ENCODE data around the gene PSG1.
"Not testable (repeated sequence)": the region's sequence is repeated elsewhere in the genome, so short reads cannot be mapped to it uniquely, and the experiment has no call there.

Gene PSG1

GRCh38 chr19:42872608-42873007 lies 6.9 kb downstream of the PSG1 start:
- TF ChIP-seq CTCF (IDR thresholded peaks at IDR 0.05; ENCODE audit: borderline replicate concordance, control extremely low read depth, extremely low read depth, insufficient read depth, missing control alignments): no peak
- no peak for DNase-seq (ENCODE audit: low spot score)
- in situ Hi-C loops (cut with MboI; ENCODE audit: low sequenced_read_pairs, unreplicated experiment): no loop called here

GRCh38 chr19:42857544-42857867 lies 22.0 kb downstream of the PSG1 start:
- no peak for DNase-seq (ENCODE audit: low spot score)
- no peak for TF ChIP-seq CTCF (IDR thresholded peaks at IDR 0.05; ENCODE audit: borderline replicate concordance, control extremely low read depth, extremely low read depth, insufficient read depth, missing control alignments)
- in situ Hi-C loops (cut with MboI; ENCODE audit: low sequenced_read_pairs, unreplicated experiment): no loop called here

DNA sequence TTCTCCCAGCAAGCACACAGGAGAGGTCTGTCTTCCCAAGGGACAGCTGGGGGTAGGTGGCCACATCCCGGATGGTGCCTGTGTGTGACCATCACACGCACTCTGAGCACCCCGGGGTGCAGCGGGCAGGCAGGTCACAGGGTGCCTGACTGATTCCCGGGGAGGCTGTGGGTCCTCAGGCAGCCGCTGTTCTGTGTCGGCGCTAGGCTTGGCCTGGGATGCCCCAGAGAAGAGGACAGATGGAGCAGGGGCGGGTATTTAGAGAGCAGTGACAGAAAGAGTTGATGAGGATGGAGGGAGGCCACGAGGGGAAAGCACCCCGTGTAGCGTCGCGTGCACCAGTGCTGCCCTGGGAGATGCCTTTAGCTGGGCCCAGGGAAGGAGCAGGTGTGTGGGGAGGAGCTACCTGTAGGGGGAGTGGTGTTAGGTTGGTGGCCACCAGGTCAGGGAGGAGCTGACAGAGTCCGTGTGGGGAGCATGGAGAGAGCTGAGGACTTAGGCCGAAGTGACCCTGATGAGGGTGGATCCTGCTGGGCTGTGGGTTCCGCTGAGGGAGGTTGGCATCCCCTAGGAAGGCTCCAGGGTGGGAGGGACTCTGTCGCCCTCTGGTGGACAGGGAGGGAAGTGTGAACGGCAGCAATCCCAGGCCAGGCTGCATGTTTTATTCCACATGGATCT lies 22.5 kb downstream of the PSG1 start:
- in situ Hi-C loops (cut with MboI; ENCODE audit: low sequenced_read_pairs, unreplicated experiment); DNase-seq (ENCODE audit: low spot score): not testable (repeated sequence)
- peak; percentile 21 for TF ChIP-seq CTCF (IDR thresholded peaks at IDR 0.05; ENCODE audit: borderline replicate concordance, control extremely low read depth, extremely low read depth, insufficient read depth, missing control alignments)

DNA sequence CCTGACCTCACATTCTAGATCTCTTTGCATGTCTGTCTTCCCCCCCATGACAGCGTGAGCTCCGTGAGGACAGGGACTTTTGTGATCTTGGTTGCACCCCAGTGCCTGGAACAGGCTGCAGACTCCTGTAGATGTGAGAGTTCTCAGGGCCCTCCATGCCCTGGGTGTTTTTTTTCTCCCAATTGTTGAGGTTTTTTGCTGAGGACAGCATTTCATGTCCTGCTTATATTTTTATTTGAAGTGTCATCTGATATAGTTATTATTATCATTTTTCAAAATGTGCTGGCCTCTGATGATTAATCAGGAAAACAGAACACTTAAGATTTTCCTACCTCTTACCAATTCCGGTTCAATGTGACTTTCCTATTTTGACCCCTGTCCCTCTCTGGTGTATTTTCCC lies 24.8 kb downstream of the PSG1 start:
- DNase-seq (ENCODE audit: low spot score); in situ Hi-C loops (cut with MboI; ENCODE audit: low sequenced_read_pairs, unreplicated experiment): not testable (repeated sequence)

GRCh38 chr19:42853231-42853630 lies 26.3 kb downstream of the PSG1 start:
- DNase-seq (ENCODE audit: low spot score); in situ Hi-C loops (cut with MboI; ENCODE audit: low sequenced_read_pairs, unreplicated experiment): not testable (repeated sequence)

DNA sequence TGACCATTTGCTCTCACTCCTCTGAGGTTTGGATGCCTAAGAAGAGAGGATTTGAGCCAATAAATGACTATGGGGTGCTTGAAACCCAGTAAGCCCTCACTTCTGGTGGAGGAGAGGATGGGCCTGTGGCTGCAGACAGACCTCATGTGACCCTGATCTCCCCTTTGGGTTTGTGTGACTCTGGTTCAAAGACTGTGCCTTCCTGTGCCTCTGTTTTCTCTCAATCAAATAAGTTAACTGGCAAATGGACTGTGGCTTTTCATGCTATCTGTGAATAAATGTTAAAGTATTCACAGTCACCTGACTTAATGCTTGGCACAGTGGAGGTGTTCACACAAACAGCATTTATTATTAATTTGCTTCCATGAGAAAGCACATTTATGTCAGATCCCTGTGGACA lies 26.7 kb downstream of the PSG1 start:
- DNase-seq (ENCODE audit: low spot score); in situ Hi-C loops (cut with MboI; ENCODE audit: low sequenced_read_pairs, unreplicated experiment): not testable (repeated sequence)

DNA sequence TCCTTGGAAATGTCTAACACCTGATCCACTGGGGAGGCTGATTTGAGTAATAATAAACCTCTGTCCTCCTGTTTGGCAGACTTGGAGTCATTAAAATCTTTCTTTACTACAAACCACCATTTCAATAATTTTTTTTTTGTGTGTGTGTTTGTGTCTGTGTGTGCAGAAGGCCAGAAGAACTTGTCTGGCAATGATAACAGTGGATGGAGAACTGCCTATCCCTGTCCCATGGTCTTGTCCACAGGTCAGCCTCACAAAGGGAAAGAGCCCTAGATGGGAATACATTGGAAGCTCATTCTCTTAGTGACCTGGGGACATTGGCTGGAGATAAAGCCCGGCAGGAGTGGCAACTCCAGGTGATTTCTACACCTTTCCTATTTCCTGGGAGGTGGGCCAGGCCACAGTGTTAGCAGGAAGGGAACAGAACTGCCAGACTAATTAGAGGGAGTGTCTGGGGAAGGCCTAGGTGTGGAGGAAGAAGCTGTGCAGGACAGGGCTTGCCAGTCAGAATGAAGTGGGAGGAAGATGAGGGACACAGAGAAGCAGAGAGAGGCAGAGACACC lies 27.7 kb downstream of the PSG1 start:
- DNase-seq (ENCODE audit: low spot score); in situ Hi-C loops (cut with MboI; ENCODE audit: low sequenced_read_pairs, unreplicated experiment): not testable (repeated sequence)

DNA sequence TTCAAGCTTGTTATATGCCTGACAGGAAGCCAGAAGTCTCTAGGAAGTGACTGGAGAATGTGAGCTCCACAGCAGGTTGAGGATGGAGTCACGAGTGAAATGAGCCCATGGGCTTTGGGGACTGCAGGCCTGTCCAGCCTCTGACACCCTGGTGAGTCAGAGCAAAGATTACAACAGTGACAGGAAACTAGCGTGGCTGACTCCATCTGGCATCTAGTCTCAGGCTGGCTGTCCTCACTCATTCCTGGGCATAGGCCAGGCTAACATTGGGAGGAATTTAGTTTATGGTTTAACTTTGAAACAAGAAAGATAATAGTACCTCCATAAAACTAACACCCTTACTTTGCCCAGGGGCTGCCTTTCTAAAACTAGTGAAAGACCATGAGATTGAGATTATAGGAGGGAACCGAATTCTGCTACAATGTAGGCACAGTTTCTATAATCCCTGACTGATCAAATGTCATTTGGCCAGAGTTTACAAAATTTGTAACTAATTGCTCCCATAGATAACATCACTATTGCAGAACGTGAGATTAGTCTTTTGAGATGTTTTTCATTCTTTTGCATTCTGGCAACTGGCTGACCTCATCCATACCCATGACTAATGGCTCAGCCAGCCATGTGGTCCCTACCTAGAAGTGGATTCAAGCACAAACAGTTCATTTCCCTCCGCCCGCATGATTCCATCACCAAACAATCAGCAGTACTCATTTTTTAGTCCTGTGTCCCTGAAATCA lies 28.4 kb downstream of the PSG1 start:
- in situ Hi-C loops (cut with MboI; ENCODE audit: low sequenced_read_pairs, unreplicated experiment): no loop called here
- DNase-seq (ENCODE audit: low spot score): no peak
- TF ChIP-seq CTCF (IDR thresholded peaks at IDR 0.05; ENCODE audit: borderline replicate concordance, control extremely low read depth, extremely low read depth, insufficient read depth, missing control alignments): no peak

- DNase-seq (ENCODE audit: low spot score): no peak
- in situ Hi-C loops (cut with MboI; ENCODE audit: low sequenced_read_pairs, unreplicated experiment): no loop called here
- TF ChIP-seq CTCF (IDR thresholded peaks at IDR 0.05; ENCODE audit: borderline replicate concordance, control extremely low read depth, extremely low read depth, insufficient read depth, missing control alignments): no peak
Measured at GRCh38 chr19:42846597-42846996, 32.9 kb downstream of the PSG1 start.

- in situ Hi-C loops (cut with MboI; ENCODE audit: low sequenced_read_pairs, unreplicated experiment); DNase-seq (ENCODE audit: low spot score): not testable (repeated sequence)
Measured at GRCh38 chr19:42843631-42844030, 35.9 kb downstream of the PSG1 start.

DNA sequence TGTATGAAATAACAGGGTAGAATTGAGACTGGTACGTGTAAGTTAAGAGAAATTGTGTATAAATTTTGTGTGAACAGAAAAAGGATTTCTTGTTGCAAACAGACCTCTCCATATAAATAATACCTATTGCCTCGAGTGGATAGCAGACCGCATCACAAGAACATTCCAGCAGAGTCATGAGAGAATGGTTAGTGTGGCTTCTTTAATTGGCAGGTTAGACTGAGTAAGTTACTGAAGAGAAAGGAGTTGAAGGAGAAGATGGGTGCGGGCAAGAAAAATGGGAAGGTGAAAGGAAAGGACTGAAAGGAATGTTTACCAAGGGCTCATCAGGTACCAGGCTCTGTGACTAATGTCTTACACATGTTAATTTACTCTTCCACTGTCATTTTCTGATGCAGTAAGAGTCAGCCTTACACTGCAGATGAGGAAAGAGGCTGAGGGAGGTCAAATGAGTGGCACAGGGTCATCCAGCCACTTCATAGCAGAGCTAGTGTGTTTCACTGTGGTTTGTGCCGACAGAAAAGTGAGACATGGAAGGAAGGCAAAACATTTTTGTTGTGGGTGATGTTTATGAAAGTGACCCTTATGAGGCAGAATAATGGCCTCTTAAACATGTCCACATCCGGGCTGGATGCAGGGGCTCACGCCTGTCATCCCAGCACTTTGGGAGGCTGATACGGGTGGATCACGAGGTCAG lies 46.6 kb downstream of the PSG1 start:
- DNase-seq (ENCODE audit: low spot score); in situ Hi-C loops (cut with MboI; ENCODE audit: low sequenced_read_pairs, unreplicated experiment): not testable (repeated sequence)

Measured in GM13976 (cell line).